Measurements from ENCODE around the gene PRKAG1.

DNA sequence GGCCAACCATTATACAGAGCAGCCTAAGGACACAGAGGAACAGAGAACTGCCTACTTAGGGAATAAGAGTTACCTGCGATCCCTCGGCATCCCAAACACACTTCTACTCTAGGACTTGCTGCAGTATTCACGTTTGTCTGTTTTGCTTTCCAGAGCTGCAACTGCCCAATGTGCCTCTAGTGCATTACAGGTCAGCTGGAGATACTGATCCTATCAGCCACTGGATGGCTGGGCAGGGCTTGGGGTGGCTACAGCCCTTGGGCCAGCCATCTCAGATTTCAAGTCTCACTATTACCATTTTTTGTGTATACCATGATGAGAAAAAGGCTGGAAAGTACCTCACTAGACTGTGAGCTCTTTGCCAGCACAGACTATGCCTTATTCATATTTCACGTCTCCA lies 65.9 kb downstream of the PRKAG1 start:
- TF ChIP-seq EP300 (IDR thresholded peaks at IDR 0.05) (no peak), CTCF (IDR thresholded peaks at IDR 0.05) (no peak)

Measured in gastroesophageal sphincter (tissue), 3 donors.